OCI-LY3 (cell line): Measurements from ENCODE around the gene DDX20.

Experiments
- CTCF ChIP-seq: fragments of 200-600, 300-600 bp; sonication (generic); IDR thresholded peaks from 2 replicates; pipeline ENCODE4 v1.5.1; 2014; ENCODE audit warnings: antibody characterized with exemption, low read length, low read depth
- EZH2phosphoT487 ChIP-seq: fragments of 200-600 bp; shearing (Covaris generic); IDR thresholded peaks from 2 replicates; pipeline ENCODE4 v1.6.1; 2018; ENCODE audit warnings: antibody characterized with exemption, mixed run types, low read depth

GRCh38 chr1:111802984-111803383 is 47.3 kb downstream of the DDX20 start:
- TF ChIP-seq CTCF (no peak), EZH2phosphoT487 (no peak)
